Suprapubic skin (tissue), 4 donors: ENCODE results near the gene FOXRED2. TPM values are rescaled to one million over a fixed set of nuclear protein-coding genes. Genes with fewer than 3 reads are reported as not detected.
"Not testable (repeated sequence)": the region's sequence is repeated elsewhere in the genome, so short reads cannot be mapped to it uniquely, and the experiment has no call there.

Source experiments
- DNase-seq, 2 donors: peaks; one replicate each; pipeline ENCODE4 v3.0.0-alpha.2; 2019; ENCODE audit warnings: low spot score in 2 of 2
- H3K27ac ChIP-seq: fragments of 200-600 bp; sonication (generic); one replicate; pipeline ENCODE4 v1.5.1; 2019
- H3K27me3 ChIP-seq: fragments of 200-600 bp; sonication (generic); one replicate; pipeline ENCODE4 v1.5.1; 2019
- H3K36me3 ChIP-seq: fragments of 200-600 bp; sonication (generic); one replicate; pipeline ENCODE4 v1.5.1; 2019
- H3K4me1 ChIP-seq: fragments of 200-600 bp; sonication (generic); one replicate; pipeline ENCODE4 v1.5.1; 2019
- H3K4me3 ChIP-seq: fragments of 200-600 bp; sonication (generic); one replicate; pipeline ENCODE4 v1.5.1; 2019; ENCODE audit warnings: mild to moderate bottlenecking
- H3K9me3 ChIP-seq: fragments of 200-600 bp; sonication (generic); one replicate; pipeline ENCODE4 v1.5.1; 2019
- CTCF ChIP-seq, 2 donors: fragments of 200-600 bp in 1 of 2; fragments of 450-650 bp in 1 of 2; sonication (generic) in 1 of 2; IDR thresholded peaks; one replicate each; pipeline ENCODE4 v1.5.1; 2016 to 2019; ENCODE audit warnings: antibody characterized with exemption in 2 of 2, mild to moderate bottlenecking in 1 of 2, moderate library complexity in 1 of 2
- EP300 ChIP-seq: sonication (generic); formaldehyde crosslinking; IDR thresholded peaks from one replicate; pipeline ENCODE4 v1.6.1; 2017; ENCODE audit warnings: antibody characterized with exemption
- POLR2A ChIP-seq, 2 donors: fragments of 450-650 bp; IDR thresholded peaks; one replicate each; pipeline ENCODE4 v1.6.1; 2017; ENCODE audit warnings: antibody characterized with exemption in 2 of 2, mild to moderate bottlenecking in 2 of 2, moderate library complexity in 2 of 2
- POLR2AphosphoS5 ChIP-seq, 3 donors: sonication (generic); formaldehyde crosslinking; IDR thresholded peaks; one replicate each; pipeline ENCODE4 v1.6.1; 2017; ENCODE audit warnings: antibody characterized with exemption in 3 of 3
- WGBS: methylation state at CpG from one replicate; pipeline ENCODE4 v1.1.5; 2018; 5-methylcytosine and 5-hydroxymethylcytosine counted together
- total RNA-seq, 4 donors: library from RNA; depleted of rRNA; stranded (reverse); fragments of >200 nt; gene quantifications; one replicate each; pipeline ENCODE4 v1.1.0, GENCODE V29; 2016

The FOXRED2 gene
- total RNA-seq, 4 donors from 2014 or later, result 11.4 to 20.9 (median 14.0) TPM

GRCh38 chr22:36455571-36456463, 51.0 kb downstream of the FOXRED2 start:
- peaks cover 41% of the 10 kb centered on the region for H3K4me1 ChIP-seq
- whole genome bisulfite sequencing, result 68% methylated on average over 17 of the region's 21 CpGs
- TF ChIP-seq CTCF (IDR thresholded peaks at IDR 0.05) (no peak), POLR2A (IDR thresholded peaks at IDR 0.05) (no peak), POLR2AphosphoS5 (IDR thresholded peaks at IDR 0.05) (no peak), EP300 (no peak)
- H3K27ac ChIP-seq, result peak overlapping the region; percentile 80
- no peaks in the 10 kb centered on the region for H3K36me3 ChIP-seq
- H3K4me3 ChIP-seq, result peak overlapping the region; percentile 58
- no peaks in the 10 kb centered on the region for H3K9me3 ChIP-seq
- DNase-seq, result no peak
- H3K27me3 ChIP-seq, result no peaks in the 10 kb centered on the region

DNA sequence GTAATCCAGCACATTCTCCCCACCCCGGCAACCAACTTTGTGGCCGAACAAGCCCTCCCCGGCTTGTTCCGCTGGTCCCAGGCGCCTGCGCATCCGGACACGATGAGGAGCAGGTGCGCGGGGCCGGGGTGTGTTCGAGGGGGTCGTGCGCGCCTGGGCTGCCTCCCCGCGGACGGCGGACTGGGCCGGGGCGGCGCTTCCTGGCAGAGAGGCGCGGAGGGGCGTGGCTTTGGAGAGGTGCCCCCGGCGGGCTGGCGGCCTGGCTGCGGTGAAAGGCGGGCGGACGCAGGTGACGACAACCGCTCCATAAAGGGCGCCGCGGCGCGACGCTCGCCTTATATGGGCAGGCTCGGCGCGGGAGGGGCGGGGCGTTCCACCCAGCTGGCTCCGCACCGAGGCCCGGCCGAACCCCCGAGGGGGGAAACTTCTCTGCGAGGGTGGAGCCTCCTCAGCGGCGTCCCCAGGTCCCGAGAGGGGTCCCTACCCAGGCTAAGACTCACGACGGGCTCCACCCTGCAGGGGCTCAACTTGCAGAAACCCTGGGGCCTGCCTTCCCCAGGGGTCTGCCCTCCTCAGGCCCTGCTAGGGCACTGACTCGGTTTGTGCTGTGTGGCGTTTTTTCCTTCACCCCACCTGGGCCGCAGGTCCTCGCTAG, 51.8 kb downstream of the FOXRED2 start:
- TF ChIP-seq CTCF (IDR thresholded peaks at IDR 0.05), result no peak
- TF ChIP-seq POLR2A (IDR thresholded peaks at IDR 0.05), result peak in 1 of 2 donors; percentile 23
- TF ChIP-seq POLR2AphosphoS5 (IDR thresholded peaks at IDR 0.05), result peak in 1 of 3 donors; percentile 68
- peak; percentile 92 to 96 for DNase-seq
- Histone ChIP-seq H3K27me3 (no peaks in the 10 kb centered on the region), H3K27ac (peak overlapping the region; percentile 80), H3K36me3 (no peaks in the 10 kb centered on the region), H3K9me3 (no peaks in the 10 kb centered on the region), H3K4me3 (peak overlapping the region; percentile 58), H3K4me1 (peaks cover 44% of the 10 kb centered on the region)
- 5% methylated on average over 4 of the region's 61 CpGs for whole genome bisulfite sequencing

DNA sequence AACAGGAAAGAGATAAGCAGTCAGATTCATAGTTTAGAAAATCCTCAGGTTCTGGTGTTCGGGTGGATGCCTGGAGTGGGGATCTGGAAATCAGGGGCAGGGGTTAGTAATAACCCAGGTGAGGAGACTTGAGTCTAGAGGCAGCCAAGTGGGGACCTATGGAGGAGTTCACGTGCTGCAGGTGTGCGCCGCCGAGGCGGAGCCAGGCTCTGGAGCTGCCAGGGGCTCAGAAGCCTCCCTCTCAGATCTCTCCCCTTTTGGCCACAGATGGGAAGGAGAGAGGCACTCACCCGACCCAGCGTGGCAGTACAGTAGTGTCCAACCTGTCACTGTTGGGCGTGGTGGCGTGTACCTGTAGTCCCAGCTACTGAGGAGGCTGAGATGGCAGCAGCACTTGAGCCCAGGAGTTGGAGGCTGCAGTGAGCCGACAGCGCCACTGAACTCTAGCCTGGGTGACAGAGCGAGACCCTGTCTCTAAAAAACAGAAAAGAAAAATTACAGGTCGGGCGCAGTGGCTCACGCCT, 52.9 kb downstream of the FOXRED2 start:
- H3K4me3 ChIP-seq, result no peak overlapping the region
- 93% methylated on average over 16 of the region's 16 CpGs for WGBS
- no peaks in the 10 kb centered on the region for H3K27me3 ChIP-seq
- no peak overlapping the region for H3K27ac ChIP-seq
- no peaks in the 10 kb centered on the region for H3K9me3 ChIP-seq
- no peak for TF ChIP-seq EP300
- TF ChIP-seq POLR2A (IDR thresholded peaks at IDR 0.05), result no peak
- TF ChIP-seq POLR2AphosphoS5 (IDR thresholded peaks at IDR 0.05), result no peak
- TF ChIP-seq CTCF (IDR thresholded peaks at IDR 0.05), result no peak
- H3K4me1 ChIP-seq, result peaks cover 52% of the 10 kb centered on the region
- no peaks in the 10 kb centered on the region for H3K36me3 ChIP-seq
- DNase-seq, result no peak

DNA sequence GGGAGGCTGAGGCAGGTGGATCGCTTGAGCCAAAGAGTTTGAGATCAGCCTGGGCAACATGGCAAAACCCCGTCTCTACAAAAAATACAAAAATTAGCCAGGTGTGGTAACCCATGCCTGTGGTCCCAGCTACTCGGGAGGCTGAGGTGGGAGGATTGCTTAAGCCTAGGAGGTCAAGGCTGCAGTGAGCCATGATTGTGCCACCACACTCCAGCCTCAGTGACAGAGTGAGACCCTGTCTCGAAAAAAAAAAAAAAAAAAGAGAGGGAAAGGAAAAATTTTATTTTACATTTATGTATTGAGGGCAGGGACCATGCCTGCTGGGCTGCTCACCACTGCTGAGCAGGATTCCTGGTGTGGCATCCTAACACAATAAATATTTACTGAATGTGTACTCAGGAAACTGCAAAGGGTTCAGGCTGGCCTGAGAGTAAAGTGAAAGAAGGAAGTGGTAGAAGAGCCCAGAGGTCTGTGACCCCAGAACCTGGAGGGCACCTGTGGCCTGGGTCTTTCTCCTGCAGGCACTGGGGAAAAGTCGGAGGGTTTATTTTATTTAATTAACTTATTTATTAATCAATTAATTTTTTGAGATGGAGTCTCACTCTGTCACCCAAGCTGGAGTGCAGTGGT, 53.7 kb downstream of the FOXRED2 start:
- not testable (repeated sequence) for H3K4me3 ChIP-seq, H3K9me3 ChIP-seq, H3K27me3 ChIP-seq, DNase-seq, H3K36me3 ChIP-seq
- H3K4me1 ChIP-seq, result peaks cover 57% of the 10 kb centered on the region
- WGBS, result 86% methylated on average over 5 of the region's 5 CpGs
- H3K27ac ChIP-seq, result peak overlapping the region; percentile 53

DNA sequence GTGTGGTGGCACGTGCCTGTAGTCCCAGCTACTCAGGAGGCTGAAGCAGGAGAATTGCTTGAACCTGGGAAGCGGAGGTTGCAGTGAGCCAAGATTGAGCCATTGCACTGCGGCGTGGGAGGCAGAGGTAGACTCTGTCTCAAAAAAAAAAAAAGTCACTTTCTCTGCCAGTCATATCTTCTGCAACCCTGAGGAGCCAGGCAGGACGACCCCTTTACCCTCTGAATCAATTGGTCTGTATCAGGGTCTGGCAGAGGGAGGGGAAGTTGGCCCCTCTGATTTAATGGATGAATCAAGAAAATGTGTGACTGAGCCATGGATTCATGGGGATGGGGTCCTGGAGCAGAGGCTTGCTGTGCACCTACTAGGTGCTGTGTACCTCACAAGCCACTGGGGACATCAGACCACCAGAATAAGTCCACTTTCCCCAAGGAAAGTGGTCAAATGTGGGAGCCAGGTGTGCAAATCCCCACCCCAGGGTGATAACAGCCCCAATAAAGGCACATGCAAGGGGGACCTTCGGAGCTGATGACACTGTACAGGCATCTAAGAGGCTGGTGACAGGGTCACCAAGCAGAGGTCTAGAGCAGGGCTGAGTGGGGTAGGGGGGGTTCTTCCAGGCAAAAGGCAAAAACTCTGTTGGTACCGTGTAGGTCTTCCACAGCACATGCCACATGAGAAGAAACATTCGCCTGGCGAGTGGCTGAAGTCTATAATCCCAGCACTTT, 54.4 kb downstream of the FOXRED2 start:
- Histone ChIP-seq H3K4me1 (peaks cover 57% of the 10 kb centered on the region), H3K36me3 (no peaks in the 10 kb centered on the region), H3K4me3 (no peak overlapping the region), H3K27ac (peak overlapping the region; percentile 53), H3K9me3 (no peaks in the 10 kb centered on the region), H3K27me3 (no peaks in the 10 kb centered on the region)
- 80% methylated on average over 9 of the region's 9 CpGs for WGBS
- no peak for TF ChIP-seq POLR2AphosphoS5 (IDR thresholded peaks at IDR 0.05)
- no peak for TF ChIP-seq CTCF (IDR thresholded peaks at IDR 0.05)
- DNase-seq, result no peak

DNA sequence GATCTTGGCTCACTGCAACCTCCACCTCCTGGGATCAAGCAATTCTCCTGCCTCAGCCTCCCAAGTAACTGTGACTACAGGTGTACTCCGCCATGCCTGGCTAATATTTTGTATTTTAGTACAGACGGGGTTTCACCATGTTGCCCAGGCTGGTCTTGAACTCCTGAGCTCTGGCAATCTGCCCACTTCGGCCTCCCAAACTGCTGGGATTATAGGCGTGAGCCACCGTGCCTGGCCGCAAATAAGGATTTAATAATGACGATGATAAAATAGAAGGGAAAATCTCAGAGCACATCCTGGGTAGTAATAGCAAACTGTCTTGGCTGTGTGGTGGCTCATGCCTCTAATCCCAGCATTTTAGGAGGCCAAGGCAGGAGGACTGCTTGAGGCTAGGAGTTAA, 55.9 kb downstream of the FOXRED2 start:
- 92% methylated on average over 7 of the region's 7 CpGs for WGBS
- H3K4me3 ChIP-seq, DNase-seq, H3K9me3 ChIP-seq, H3K27me3 ChIP-seq, H3K36me3 ChIP-seq: not testable (repeated sequence)
- Histone ChIP-seq H3K27ac (peak overlapping the region; percentile 35), H3K4me1 (peaks cover 56% of the 10 kb centered on the region)
